ENCODE results near the gene MAPK8IP2. TPM values are rescaled to one million over a fixed set of nuclear protein-coding genes. Genes with fewer than 3 reads are reported as not detected.
A peak's percentile ranks its signal among the peaks of the same experiment; 100 is the strongest.

Gene MAPK8IP2
- total RNA-seq, 2 donors from 2014 or later, result 0.60 to 0.62 TPM

DNA sequence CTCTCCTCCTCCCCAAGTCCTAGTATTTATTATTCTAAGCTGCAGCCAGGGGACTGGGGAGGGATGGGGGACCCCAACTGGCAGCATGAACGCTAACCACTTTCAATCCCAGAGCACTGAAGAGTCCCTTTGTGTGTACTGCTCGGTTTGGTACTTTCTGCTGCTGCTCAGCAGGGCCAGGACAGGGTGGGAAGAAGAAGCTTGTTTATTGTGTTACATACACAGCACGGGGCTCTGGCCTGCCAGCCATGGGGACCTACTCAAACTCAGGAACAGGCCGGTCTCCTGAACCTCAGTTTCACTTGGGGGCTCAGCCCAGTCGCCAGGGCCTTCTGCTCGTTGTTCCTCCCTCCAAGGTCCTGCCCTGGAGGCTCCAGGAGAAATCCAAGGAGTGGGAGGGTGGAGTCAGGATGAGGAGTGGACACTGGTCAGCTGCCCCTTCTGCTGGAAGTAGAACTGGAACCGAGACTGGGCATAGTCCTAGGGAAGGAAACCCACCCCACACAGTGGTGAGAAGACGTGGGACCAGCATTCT, 21.8 kb upstream of the MAPK8IP2 start:
- H3K4me1 Mint-ChIP-seq (ENCODE audit: low read depth), result peaks cover 32% of the 10 kb centered on the region
- no peaks in the 10 kb centered on the region for H3K27me3 Mint-ChIP-seq (ENCODE audit: low read depth)
- DNase-seq (no peak), ATAC-seq (replicated peaks in 1 of 2) (no peak)
- no peak overlapping the region for H3K4me3 Mint-ChIP-seq
- no peak overlapping the region for H3K27ac Mint-ChIP-seq
- H3K36me3 Mint-ChIP-seq (ENCODE audit: insufficient read depth in 2 of 2), result peaks cover 5 to 12% of the 10 kb centered on the region in 2 donors
- H3K9me3 Mint-ChIP-seq, result no peaks in the 10 kb centered on the region

DNA sequence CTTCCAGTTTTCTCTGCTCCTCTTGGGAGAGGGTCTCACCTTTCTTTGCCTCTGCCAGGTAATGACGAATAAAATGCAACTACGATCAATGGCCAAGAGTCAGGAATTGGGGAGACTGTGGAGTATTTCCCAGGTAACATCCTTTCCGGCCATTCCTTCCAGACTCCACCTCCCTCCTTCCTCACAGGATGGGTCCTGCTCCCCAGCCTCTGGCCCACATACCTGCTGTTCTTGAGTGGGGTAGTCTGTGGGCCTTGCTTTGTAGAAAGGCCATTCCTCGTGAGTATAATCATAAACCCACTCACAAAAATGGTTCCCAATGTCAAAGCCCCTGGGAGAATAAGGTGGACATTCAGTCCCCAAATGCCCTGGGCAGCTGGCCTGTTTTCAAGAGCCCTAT, 20.8 kb upstream of the MAPK8IP2 start:
- DNase-seq (no peak), ATAC-seq (replicated peaks in 1 of 2) (no peak)
- Mint-ChIP-seq H3K27ac (no peak overlapping the region), H3K9me3 (no peaks in the 10 kb centered on the region), H3K4me3 (no peak overlapping the region), H3K36me3 (ENCODE audit: insufficient read depth in 2 of 2) (peaks cover 5 to 12% of the 10 kb centered on the region in 2 donors), H3K4me1 (ENCODE audit: low read depth) (peaks cover 34% of the 10 kb centered on the region), H3K27me3 (ENCODE audit: low read depth) (no peaks in the 10 kb centered on the region)

GRCh38 chr22:50581031-50581949, 19.3 kb upstream of the MAPK8IP2 start:
- Mint-ChIP-seq H3K9me3 (no peaks in the 10 kb centered on the region), H3K27me3 (ENCODE audit: low read depth) (no peaks in the 10 kb centered on the region), H3K4me1 (ENCODE audit: low read depth) (peaks cover 34% of the 10 kb centered on the region), H3K4me3 (peak overlapping the region; percentile 91 to 98), H3K27ac (peak overlapping the region; percentile 76), H3K36me3 (ENCODE audit: insufficient read depth in 2 of 2) (peaks cover 5 to 10% of the 10 kb centered on the region in 2 donors)
- no peak for DNase-seq
- ATAC-seq (replicated peaks in 1 of 2), result no peak

DNA sequence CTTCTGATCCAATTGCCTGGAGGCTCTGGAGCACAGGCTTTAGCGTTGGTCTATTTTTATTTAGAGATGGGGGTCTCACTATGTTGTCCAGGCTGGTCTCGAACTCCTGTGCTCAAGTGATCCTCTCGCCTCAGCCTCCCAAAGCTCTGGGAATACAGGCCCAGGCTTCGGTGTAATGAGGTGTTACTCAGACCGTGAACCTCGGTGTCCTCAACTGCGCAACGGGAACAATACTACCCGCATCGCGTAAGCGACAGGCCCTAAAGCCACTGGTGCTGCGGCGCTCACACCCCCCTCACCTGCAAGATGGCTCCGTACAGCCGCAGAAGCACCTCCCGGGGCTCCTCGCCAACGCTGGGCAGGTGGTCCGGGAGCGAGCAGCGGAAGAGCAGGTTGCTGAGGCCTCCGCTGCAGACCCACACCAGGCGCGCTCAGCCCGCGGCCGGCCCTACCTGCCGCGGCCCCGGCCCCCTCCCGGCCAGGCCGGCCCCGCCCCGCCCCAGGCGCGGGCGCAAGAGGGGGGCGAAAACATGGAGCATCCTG, 18.6 kb upstream of the MAPK8IP2 start:
- Mint-ChIP-seq H3K9me3 (no peaks in the 10 kb centered on the region), H3K4me3 (peak overlapping the region; percentile 91 to 98), H3K27me3 (ENCODE audit: low read depth) (no peaks in the 10 kb centered on the region), H3K4me1 (ENCODE audit: low read depth) (peaks cover 34% of the 10 kb centered on the region), H3K36me3 (ENCODE audit: insufficient read depth in 2 of 2) (peaks cover 5 to 10% of the 10 kb centered on the region in 2 donors), H3K27ac (peak overlapping the region; percentile 76)
- ATAC-seq (replicated peaks in 1 of 2) (peak; percentile 1 to 3), DNase-seq (peak; percentile 51 to 55)

DNA sequence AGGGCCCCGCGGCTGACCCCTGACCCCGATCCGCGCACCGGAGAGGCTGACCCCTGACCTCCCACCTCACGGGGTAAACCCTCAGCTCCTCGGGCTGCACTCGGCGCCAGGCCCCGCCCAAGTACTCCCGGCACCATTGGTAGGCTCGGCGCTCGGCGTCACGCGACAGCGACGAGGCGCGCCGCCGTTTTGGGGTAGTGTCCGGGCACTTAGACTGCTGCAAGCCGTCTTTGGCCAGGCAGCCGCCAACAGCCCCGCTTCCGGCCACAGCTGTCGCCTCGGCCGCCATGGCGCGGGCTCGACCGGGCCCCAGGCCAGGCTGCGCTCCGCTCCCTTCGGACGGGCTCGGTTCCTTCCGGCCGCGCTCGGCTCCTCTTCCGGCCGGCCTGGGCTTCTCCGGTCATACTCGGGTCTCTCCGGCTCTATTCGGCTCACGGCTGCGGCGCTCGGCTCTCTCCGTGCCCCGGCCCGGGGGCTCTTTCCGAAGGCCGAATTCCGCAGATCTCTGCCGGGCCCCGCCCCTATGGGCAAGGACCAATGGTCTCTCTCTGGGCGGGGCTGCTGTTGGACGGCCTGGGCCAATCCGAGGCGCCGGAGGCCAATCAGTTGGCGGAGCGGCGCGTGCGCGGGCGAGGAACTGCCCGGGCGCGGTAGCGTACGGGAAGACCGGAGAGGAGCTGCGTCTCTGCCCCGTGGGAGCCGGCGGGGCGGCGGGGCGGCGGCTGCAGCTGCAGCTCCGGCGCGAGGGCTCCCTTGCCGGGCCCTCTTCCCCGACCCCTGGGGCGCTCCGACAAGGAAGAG, 17.9 kb upstream of the MAPK8IP2 start, which contains the start of gene CHKB:
Gene CHKB, minus strand, starts transcription at position 357 of the 801 bp plus-strand sequence. Its CDS starts 68 bp downstream, at position 289.
- H3K9me3 Mint-ChIP-seq, result no peaks in the 10 kb centered on the region
- DNase-seq, result peak; percentile 99 to 100

GRCh38 chr22:50583294-50583861, 17.2 kb upstream of the MAPK8IP2 start:
- peaks cover 5 to 8% of the 10 kb centered on the region in 2 donors for H3K36me3 Mint-ChIP-seq (ENCODE audit: insufficient read depth in 2 of 2)

More for the DNA sequence above, 17.9 kb upstream of the MAPK8IP2 start, which contains the start of gene CHKB:
- peak within 1 kb of the TSS; percentile 97 for H3K27ac Mint-ChIP-seq
- H3K27me3 Mint-ChIP-seq (ENCODE audit: low read depth), result no peaks in the 10 kb centered on the region
- peak; percentile 93 to 94 for ATAC-seq (replicated peaks in 1 of 2)
- peak within 1 kb of the TSS; percentile 91 to 98 for H3K4me3 Mint-ChIP-seq
- H3K4me1 Mint-ChIP-seq (ENCODE audit: low read depth), result peaks cover 34% of the 10 kb centered on the region
- peaks cover 5 to 8% of the 10 kb centered on the region in 2 donors for H3K36me3 Mint-ChIP-seq (ENCODE audit: insufficient read depth in 2 of 2)

DNA sequence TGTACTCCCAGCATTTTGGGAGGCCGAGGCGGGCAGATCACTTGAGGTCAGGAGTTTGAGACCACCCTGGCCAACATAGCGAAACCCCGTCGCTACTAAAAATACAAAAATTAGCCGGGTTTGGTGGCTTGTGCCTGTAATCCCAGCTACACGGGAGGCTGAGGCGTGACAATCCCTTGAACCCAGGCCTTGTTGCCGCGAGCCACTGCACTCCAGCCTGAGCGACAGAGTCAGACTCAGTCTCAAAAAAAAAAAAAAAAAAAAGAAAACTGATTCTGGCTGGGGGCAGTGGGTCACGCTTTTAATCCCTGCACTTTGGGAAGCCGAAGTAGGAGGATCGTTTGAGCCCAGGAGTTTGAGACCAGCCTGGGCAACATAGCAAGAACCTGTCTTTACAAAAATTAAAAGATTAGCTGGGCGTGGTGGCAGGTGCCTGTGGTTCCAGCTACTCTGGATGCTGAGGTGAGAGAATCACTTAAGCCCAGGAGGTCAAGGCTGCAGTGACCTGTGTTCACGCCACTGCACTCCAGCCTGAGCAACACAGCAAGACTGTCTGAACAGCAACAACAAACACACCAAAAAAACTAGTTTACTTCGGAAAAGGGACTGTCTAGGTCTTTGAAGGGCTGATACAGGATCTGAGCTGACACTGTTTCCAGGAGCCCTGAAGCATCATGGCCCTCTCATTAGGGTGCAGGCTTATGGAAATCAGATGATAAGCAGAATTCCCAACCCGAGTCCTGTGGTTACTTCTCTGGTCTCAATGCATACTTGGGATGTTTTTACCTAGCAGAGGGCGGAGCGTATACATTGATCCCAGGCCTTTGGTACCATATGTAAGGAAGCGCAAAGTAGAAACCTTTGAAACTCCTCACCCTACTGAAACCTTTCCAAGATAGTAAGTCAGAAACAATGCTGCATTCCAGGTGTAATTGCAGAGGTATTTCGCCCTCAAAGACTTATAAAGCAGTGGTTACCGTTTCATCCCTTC, 16.2 kb upstream of the MAPK8IP2 start:
- Mint-ChIP-seq H3K4me3 (peak overlapping the region; percentile 91 to 98), H3K4me1 (ENCODE audit: low read depth) (peaks cover 33% of the 10 kb centered on the region), H3K36me3 (ENCODE audit: insufficient read depth in 2 of 2) (peaks cover 4 to 7% of the 10 kb centered on the region in 2 donors), H3K27me3 (ENCODE audit: low read depth) (no peaks in the 10 kb centered on the region), H3K27ac (no peak overlapping the region), H3K9me3 (no peaks in the 10 kb centered on the region)
- DNase-seq (no peak), ATAC-seq (replicated peaks in 1 of 2) (no peak)

More at GRCh38 chr22:50583294-50583861, 17.2 kb upstream of the MAPK8IP2 start:
- Mint-ChIP-seq H3K9me3 (no peaks in the 10 kb centered on the region), H3K27ac (peak overlapping the region; percentile 69), H3K27me3 (ENCODE audit: low read depth) (no peaks in the 10 kb centered on the region), H3K4me3 (peak overlapping the region; percentile 91 to 98), H3K4me1 (ENCODE audit: low read depth) (peaks cover 34% of the 10 kb centered on the region)
- DNase-seq, result no peak
- peak; percentile 17 to 23 for ATAC-seq (replicated peaks in 1 of 2)

DNA sequence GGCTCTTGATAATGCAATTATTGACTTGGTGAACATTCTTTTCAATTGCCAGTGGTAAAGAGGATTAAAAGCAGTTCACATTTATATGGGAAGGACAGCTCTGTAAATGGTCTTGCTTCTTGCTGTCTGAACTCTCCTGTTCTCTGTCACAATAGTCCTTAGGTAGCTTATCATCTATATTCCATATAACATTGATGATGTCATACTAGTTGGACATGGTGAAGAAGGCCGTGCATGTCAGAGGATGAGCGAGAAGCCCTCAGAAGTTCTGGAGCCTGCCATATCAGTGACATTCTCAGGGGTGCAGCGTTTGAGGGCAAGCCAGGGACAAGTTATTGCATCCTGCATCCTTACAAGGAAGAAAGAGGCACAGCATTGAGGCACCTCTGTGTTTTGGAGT, 15.4 kb upstream of the MAPK8IP2 start:
- Mint-ChIP-seq H3K27ac (no peak overlapping the region), H3K4me3 (peak overlapping the region in 1 of 2 donors; percentile 56), H3K36me3 (ENCODE audit: insufficient read depth in 2 of 2) (peaks cover 0 to under 1% of the 10 kb centered on the region in 2 donors), H3K27me3 (ENCODE audit: low read depth) (no peaks in the 10 kb centered on the region), H3K4me1 (ENCODE audit: low read depth) (peaks cover 24% of the 10 kb centered on the region), H3K9me3 (no peaks in the 10 kb centered on the region)
- DNase-seq (no peak), ATAC-seq (replicated peaks in 1 of 2) (no peak)

DNA sequence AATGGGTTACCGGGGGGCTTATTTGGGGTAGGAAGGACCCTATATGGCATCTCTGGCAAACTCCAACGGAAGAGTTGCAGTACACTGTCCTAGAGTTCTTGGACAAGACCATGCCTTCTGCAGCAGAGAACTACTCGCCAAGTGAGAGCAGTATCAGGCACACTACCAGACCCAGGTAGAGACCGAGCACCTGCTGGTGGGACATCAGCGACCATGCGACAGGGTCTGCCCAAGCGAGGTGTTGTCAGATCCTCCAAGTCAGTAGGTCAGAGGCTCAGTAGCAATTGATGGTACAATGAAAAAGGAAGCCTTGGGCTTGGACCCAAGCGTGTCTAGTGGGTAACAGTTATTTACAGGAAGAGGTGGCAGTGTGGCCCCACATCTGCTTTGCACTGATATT, 14.8 kb upstream of the MAPK8IP2 start:
- Mint-ChIP-seq H3K9me3 (no peaks in the 10 kb centered on the region), H3K27ac (no peak overlapping the region), H3K27me3 (ENCODE audit: low read depth) (no peaks in the 10 kb centered on the region), H3K4me1 (ENCODE audit: low read depth) (peaks cover 19% of the 10 kb centered on the region), H3K36me3 (ENCODE audit: insufficient read depth in 2 of 2) (no peaks in the 10 kb centered on the region), H3K4me3 (no peak overlapping the region)
- ATAC-seq (replicated peaks in 1 of 2), result no peak
- no peak for DNase-seq

- Mint-ChIP-seq H3K36me3 (ENCODE audit: insufficient read depth in 2 of 2) (no peaks in the 10 kb centered on the region), H3K27me3 (ENCODE audit: low read depth) (no peaks in the 10 kb centered on the region), H3K27ac (no peak overlapping the region), H3K4me1 (ENCODE audit: low read depth) (peaks cover 13% of the 10 kb centered on the region), H3K4me3 (no peak overlapping the region), H3K9me3 (no peaks in the 10 kb centered on the region)
- DNase-seq (no peak), ATAC-seq (replicated peaks in 1 of 2) (no peak)
These were observed 14.2 kb upstream of the MAPK8IP2 start for GRCh38 chr22:50586416-50586815.

DNA sequence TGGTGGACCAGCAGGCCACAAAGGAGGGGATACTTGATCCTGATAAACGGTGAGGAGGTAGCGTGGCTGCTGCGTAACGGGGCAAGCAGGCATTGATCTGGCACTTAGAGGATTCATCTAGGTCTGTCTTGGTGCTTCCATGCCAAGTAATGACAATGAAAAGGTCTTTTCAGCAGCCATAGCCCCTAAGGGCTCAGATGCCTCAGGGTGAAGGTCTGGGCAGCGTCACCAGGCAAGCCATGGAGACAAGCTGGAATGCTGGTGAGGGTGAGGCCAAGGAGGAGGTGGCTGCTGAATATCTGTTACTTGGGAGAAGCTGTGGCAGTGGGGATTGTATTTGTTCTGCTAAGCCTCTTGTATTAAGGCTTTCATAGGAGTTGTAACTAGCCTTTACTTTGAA, 13.2 kb upstream of the MAPK8IP2 start:
- Mint-ChIP-seq H3K4me3 (no peak overlapping the region), H3K36me3 (ENCODE audit: insufficient read depth in 2 of 2) (no peaks in the 10 kb centered on the region), H3K27ac (no peak overlapping the region), H3K27me3 (ENCODE audit: low read depth) (no peaks in the 10 kb centered on the region), H3K4me1 (ENCODE audit: low read depth) (peaks cover 7% of the 10 kb centered on the region), H3K9me3 (no peaks in the 10 kb centered on the region)
- ATAC-seq (replicated peaks in 1 of 2) (no peak), DNase-seq (no peak)
